ENCODE results near the gene NME4.
"Not testable (repeated sequence)": the region's sequence is repeated elsewhere in the genome, so short reads cannot be mapped to it uniquely, and the experiment has no call there.

DNA sequence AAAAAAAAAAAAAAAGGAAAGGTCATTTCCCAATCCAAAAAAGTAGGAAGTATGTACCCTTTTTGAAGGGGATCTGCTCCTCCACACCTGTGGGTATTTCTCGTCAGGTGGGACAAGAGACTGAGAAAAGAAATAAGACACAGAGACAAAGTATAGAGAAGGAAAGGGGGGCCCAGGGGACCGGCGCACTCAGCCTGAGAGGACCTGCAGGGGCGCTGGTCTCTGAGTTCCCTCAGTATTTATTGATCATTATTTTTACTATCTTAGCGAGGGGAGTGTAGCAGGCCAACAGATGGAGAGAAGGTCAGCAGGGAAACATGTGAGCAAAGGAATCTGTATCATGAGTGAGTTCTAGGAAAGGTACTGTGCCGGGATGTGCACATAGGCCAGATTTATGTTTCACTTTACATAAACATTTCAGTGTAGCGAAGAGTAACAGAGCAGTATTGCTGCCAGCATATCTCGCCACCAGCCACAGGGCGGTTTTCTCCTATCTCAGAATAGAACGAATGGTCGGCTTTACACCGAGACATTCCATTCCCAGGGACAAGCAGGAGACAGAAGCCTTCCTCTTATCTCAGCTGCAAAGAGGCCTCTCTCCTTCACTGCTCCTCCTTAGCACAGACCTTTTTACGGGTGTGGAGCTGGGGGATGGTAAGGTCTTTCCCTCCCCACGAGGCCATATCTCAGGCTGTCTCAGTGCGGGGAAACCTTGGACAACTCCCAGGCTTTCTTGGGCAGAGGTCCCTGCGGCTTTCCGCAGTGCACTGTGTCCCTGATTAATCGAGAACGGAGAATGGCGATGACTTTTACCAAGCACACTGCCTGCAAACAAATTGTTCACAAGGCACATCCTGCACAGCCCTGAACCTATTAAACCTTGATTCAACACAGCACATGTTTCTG, 9.0 kb upstream of the NME4 start:
- peak; percentile 40 for TF ChIP-seq POLR2A (IDR thresholded peaks at IDR 0.05; ENCODE audit: low read length)
- not testable (repeated sequence) for TF ChIP-seq GATA1 (IDR thresholded peaks at IDR 0.05; ENCODE audit: low read depth, low read length)
